SU-DHL-6 (cell line): Measurements from ENCODE around the gene EZR.

Experiments
- CTCF ChIP-seq: fragments of 200-600 bp; sonication (generic); IDR thresholded peaks from one replicate; pipeline ENCODE4 v1.5.1; 2017; ENCODE audit warnings: antibody characterized with exemption, mild to moderate bottlenecking, low read length, moderate library complexity; ENCODE audit not compliant: insufficient read depth, poor library complexity, severe bottlenecking
- EZH2phosphoT487 ChIP-seq: fragments of 200-600 bp; sonication (generic), shearing (Covaris generic); conservative IDR thresholded peaks from 2 replicates; pipeline ENCODE4 v1.6.1; 2018; ENCODE audit warnings: mild to moderate bottlenecking, antibody characterized with exemption, low read length, moderate library complexity, mixed read lengths

- TF ChIP-seq CTCF (no peak), EZH2phosphoT487 (no peak)
Measured at GRCh38 chr6:158767709-158768108, 51.5 kb downstream of the EZR start.
